Vagina (tissue), 2 donors: ENCODE measurements around the gene NCOA4. TPM values are rescaled to one million over a fixed set of nuclear protein-coding genes. Genes with fewer than 3 reads are reported as not detected.
A peak's percentile ranks its signal among the peaks of the same experiment; 100 is the strongest.
"Not testable (repeated sequence)": the region's sequence is repeated elsewhere in the genome, so short reads cannot be mapped to it uniquely, and the experiment has no call there.

Experiments used
- DNase-seq, 2 donors: peaks; one replicate each; pipeline ENCODE4 v3.0.0-alpha.2; 2017; ENCODE audit errors: extremely low spot score in 2 of 2
- H3K27ac ChIP-seq: fragments of 200-600 bp; sonication (generic); one replicate; pipeline ENCODE4 v1.5.1; 2019
- H3K27me3 ChIP-seq: fragments of 200-600 bp; sonication (generic); one replicate; pipeline ENCODE4 v1.5.1; 2019
- H3K36me3 ChIP-seq, 2 donors: fragments of 200-600 bp; sonication (generic); one replicate each; pipeline ENCODE4 v1.5.1; 2017 to 2019
- H3K4me1 ChIP-seq: fragments of 200-600 bp; sonication (generic); one replicate; pipeline ENCODE4 v1.5.1; 2019
- H3K4me3 ChIP-seq, 2 donors: fragments of 200-600 bp; sonication (generic); 1 replicate in 1 of 2; 2 replicates in 1 of 2; pipeline ENCODE4 v1.5.1; 2016 to 2019
- H3K9me3 ChIP-seq: fragments of 200-600 bp; sonication (generic); one replicate; pipeline ENCODE4 v1.5.1; 2019
- POLR2A ChIP-seq, 2 donors: fragments of 450-650 bp; IDR thresholded peaks; one replicate each; pipeline ENCODE4 v1.6.1; 2017; ENCODE audit warnings: antibody characterized with exemption in 2 of 2, mild to moderate bottlenecking in 2 of 2, moderate library complexity in 2 of 2
- POLR2AphosphoS5 ChIP-seq, 2 donors: sonication (generic); formaldehyde crosslinking; IDR thresholded peaks; one replicate each; pipeline ENCODE4 v1.9.0; 2017; ENCODE audit warnings: antibody characterized with exemption in 2 of 2, mild to moderate bottlenecking in 2 of 2, low read depth in 1 of 2; ENCODE audit not compliant: insufficient read depth in 1 of 2
- intact Hi-C: fragments of 100-400 bp; cut with DNase I; formaldehyde crosslinking; loops from one replicate; pipeline ENCODE4 v1.15.1; 2023
- small RNA-seq: library from RNA; depleted of rRNA; stranded (forward); fragments of <200 nt; gene quantifications from one replicate; pipeline ENCODE3, GENCODE V24; 2016
- total RNA-seq: library from RNA; depleted of rRNA; stranded (reverse); fragments of >200 nt; gene quantifications from one replicate; pipeline ENCODE4 v1.2.3, GENCODE V29; 2016

The NCOA4 gene
- total RNA-seq, 1 donor from 2014 or later = 110 TPM

- H3K27me3 ChIP-seq, H3K36me3 ChIP-seq, H3K9me3 ChIP-seq, DNase-seq, intact Hi-C loops: not testable (repeated sequence)
- Histone ChIP-seq H3K4me1 (peaks cover 22% of the 10 kb centered on the region), H3K4me3 (peak within 1 kb of the TSS; percentile 78 to 86), H3K27ac (peak within 1 kb of the TSS; percentile 58)
- peak in 1 of 2 donors; percentile 13 for TF ChIP-seq POLR2A (IDR thresholded peaks at IDR 0.05)
- peak; percentile 81 to 84 for TF ChIP-seq POLR2AphosphoS5 (IDR thresholded peaks at IDR 0.05; ENCODE audit: insufficient read depth in 1 of 2, low read depth in 1 of 2)
Observed at GRCh38 chr10:45972106-45972812, 58.2 kb downstream of the NCOA4 start, which contains the start of gene TIMM23. TSS of gene TIMM23 (plus strand) at chr10:45972489. CDS start at chr10:45972625, 136 bp downstream.

GRCh38 chr10:45971742-45972105, 58.7 kb downstream of the NCOA4 start:
- H3K9me3 ChIP-seq, intact Hi-C loops, H3K27me3 ChIP-seq, DNase-seq, H3K36me3 ChIP-seq: not testable (repeated sequence)
- H3K4me1 ChIP-seq = peaks cover 22% of the 10 kb centered on the region
- H3K27ac ChIP-seq = peak overlapping the region; percentile 58
- peak overlapping the region; percentile 78 to 86 for H3K4me3 ChIP-seq

- peaks cover 22% of the 10 kb centered on the region for H3K4me1 ChIP-seq
- H3K9me3 ChIP-seq, intact Hi-C loops, H3K27ac ChIP-seq, H3K27me3 ChIP-seq, H3K36me3 ChIP-seq, DNase-seq: not testable (repeated sequence)
- peak overlapping the region; percentile 78 to 86 for H3K4me3 ChIP-seq
Observed at GRCh38 chr10:45971019-45971418, 59.4 kb downstream of the NCOA4 start.

- DNase-seq, H3K4me1 ChIP-seq, H3K27me3 ChIP-seq, H3K36me3 ChIP-seq, intact Hi-C loops, H3K27ac ChIP-seq, H3K9me3 ChIP-seq, H3K4me3 ChIP-seq: not testable (repeated sequence)
Observed at GRCh38 chr10:45962686-45963452, 67.6 kb downstream of the NCOA4 start.

GRCh38 chr10:45957928-45958327, 72.5 kb downstream of the NCOA4 start:
- H3K4me3 ChIP-seq, H3K9me3 ChIP-seq, H3K27ac ChIP-seq, intact Hi-C loops, H3K4me1 ChIP-seq, DNase-seq, H3K27me3 ChIP-seq, H3K36me3 ChIP-seq: not testable (repeated sequence)

- H3K36me3 ChIP-seq, intact Hi-C loops, DNase-seq, H3K27ac ChIP-seq, H3K4me1 ChIP-seq, H3K4me3 ChIP-seq, H3K9me3 ChIP-seq, H3K27me3 ChIP-seq: not testable (repeated sequence)
Observed at GRCh38 chr10:45956634-45957033, 73.8 kb downstream of the NCOA4 start.

Small RNAs within 50 kb of the gene (small RNA-seq; reads per million reads assigned to genes)
- gene SNORA74C-1 = not detected

Other genes starting within 250 kb of the NCOA4 start
- gene AGAP4, start 183.1 kb downstream of the NCOA4 start, total RNA-seq = 13.5 TPM
- gene TIMM23, start 58.1 kb downstream of the NCOA4 start, total RNA-seq = 47.6 TPM
- gene MSMB, start 15.6 kb upstream of the NCOA4 start, total RNA-seq = not detected